ENCODE results near the gene ANXA1.

Gene ANXA1

GRCh38 chr9:73138516-73138915, 13.1 kb upstream of the ANXA1 start:
- no peak for DNase-seq

DNA sequence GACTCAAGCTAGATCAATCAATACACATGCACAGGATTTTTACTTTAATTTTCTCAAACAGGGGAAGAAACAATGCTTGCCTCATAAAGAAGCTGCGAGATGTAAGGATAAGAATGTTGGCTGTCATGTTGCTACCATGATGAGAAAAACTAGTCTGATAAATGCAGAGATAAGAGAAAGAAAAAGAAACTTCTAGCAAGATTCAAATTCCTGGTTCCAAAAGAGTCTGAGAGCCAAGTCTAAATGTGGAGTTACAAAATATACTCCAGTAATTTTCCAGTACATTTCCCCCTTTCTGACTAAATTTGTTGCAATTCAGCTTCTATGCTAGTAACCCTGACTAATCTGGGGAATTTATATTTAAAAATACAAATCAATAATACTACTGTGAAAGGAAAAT, 10.4 kb upstream of the ANXA1 start:
- no peak for DNase-seq

DNA sequence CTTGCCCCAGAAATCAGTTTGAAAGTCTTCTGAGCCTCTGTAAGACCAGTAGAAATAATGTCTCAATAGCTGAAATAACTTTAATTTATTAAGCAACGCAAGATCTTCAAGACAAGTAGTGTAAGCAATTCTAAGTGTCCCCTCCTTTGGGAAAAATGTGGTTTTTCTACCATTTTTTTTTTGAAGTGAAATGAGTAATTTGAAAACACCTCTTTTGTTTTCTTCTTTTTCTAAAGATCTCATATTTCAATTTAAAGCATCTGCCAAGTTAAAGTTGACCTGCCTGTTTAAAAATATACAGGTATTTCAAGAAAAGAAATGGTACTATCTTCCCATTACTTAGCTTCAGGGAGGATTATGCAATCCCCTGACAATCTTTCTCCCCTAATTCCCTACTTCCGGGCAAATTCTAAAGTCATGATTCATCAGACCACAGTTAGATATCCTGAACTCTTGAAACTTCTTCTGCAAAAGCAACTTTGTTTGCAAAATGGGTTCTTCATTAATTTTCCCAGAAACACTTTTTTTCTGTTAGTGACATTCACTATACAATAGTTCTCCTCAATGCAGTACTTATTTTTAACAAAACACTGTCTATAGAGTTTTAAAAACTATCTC, 7.8 kb upstream of the ANXA1 start:
- no peak for DNase-seq

- DNase-seq = no peak
These were observed 5.4 kb upstream of the ANXA1 start for GRCh38 chr9:73146111-73146815.

- no peak for DNase-seq
These were observed 3.2 kb upstream of the ANXA1 start for GRCh38 chr9:73148447-73148937.

GRCh38 chr9:73149371-73150067, 2.1 kb upstream of the ANXA1 start:
- no peak for DNase-seq

DNA sequence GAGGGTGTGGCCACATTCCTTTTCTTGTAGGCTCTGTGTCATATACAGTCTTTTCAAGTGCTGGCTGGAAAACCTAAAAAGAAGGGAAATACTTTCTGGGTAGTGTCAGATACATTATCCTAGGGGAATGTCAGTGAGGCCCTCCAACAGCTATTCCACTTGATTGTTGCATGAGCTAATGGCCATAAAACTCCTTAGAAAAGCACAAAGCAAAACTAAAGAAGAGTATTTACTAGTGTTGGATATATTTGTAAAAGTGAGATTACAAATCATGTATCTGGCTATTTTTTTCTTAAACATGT, 829 bp downstream of the ANXA1 start:
- DNase-seq = no peak

DNA sequence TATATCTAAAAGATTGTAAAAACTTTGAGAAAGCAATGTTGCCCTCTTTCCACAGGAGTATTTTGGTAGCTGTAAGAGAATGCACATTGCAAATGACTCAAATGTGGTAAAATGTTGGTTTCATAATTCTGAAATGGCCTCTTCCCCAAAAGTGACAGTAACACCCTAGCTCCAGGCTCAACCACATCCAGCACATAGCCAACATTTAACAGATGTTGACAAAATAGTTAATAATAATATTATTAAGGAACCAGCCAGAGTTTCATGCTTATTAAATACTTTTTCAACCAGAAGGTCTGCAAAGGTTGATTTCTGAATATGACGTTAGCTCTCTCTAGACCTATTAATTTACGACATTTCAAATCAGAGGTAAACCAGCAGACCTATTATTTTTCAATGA, 1.3 kb downstream of the ANXA1 start:
- no peak for DNase-seq

DNA sequence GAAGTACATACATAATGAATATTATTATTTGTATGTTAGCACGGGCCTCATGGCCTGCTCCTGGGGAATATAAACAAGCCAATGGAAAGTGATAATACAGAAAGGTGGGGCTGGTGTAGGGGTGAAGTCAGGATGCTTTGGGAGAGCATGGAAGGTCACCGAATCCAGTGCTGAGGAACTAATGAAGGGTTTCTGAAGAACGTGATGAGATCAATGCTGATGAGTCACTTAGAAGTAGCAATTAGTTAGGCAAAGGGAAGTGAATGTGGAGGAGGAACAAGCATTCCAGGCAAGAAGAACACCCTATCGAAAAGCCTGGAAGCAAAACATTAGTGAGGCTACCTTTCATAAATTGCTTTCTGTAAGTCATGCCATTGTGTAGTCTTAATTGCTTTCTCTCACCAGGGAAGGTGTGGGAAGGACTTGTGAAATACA, 2.1 kb downstream of the ANXA1 start:
- no peak for DNase-seq

DNA sequence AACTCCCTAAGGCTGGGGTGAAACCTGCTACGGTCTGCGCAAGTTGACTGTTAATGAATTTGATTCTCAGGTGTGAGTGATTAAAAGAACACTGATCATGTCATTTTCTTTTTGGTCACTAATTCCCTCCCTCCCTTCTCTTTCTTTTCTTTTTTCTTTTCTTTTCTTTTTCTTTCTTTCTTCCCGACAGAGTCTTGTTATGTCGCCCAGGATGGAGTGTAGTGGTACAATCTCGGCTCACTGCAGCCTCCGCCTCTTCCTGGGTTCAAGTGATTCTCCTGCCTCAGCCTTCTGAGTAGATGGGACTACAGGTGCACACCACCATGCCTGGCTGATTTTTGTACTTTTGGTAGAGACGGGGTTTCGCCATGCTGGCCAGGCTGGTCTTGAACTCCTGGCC, 2.6 kb downstream of the ANXA1 start:
- no peak for DNase-seq

- DNase-seq = no peak
These were observed 3.1 kb downstream of the ANXA1 start for GRCh38 chr9:73154722-73155121.

DNA sequence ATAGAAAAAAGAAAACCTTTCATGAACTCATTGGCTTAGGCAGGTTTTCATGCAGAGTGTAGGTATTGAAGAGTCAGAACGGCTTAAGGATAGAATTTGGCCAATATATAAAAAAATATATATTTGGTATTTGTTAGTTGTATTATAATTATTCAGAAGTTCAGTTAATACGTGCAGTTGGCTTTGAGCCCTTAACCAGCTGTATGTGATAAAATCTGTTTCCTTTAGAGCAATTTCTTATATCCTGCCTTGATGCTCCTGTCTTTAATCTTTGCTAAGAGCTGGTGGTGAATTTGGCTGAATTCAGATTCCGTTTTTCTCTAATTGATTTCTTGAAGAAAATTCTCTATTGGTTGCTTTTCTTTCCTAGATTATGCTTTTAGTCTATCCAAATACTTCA, 3.7 kb downstream of the ANXA1 start:
- DNase-seq = no peak

- DNase-seq = no peak
These were observed 4.6 kb downstream of the ANXA1 start for GRCh38 chr9:73155968-73156864.

DNA sequence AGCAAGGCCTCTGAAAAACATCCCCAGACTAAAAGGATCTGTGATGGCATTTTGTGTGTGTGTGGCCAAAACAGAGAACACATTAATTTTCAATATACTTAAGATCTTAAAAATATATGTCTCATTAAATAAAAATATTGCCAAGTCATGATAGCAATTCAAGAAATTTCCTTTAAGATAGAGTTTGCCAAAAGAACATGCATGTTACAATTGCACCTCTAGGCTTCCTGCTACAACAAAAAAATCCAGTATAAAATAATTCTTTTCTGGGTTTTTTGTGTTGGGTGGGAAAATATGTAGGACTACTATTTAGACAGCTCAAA, 5.2 kb downstream of the ANXA1 start:
- DNase-seq = no peak

GRCh38 chr9:73157811-73158210, 6.1 kb downstream of the ANXA1 start:
- no peak for DNase-seq

- DNase-seq = no peak
These were observed 7.1 kb downstream of the ANXA1 start for GRCh38 chr9:73158723-73159122.

DNA sequence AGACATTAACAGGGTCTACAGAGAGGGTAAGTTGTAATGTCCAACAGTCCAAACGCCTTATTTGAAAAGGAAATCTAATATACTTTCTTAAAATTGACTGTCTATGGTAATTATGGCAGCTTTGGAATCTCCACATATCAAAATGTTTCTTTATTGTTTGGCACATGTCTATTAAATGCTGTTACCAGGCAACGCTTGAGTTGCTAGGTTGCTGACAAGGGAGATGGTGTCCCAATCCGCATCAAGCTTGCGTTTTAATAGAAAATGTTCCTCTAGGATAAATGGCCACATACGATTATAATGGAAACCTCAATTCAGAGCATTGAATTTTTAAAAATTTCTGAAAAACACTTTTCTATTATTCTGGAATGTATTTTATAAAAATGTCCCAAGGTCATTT, 9.2 kb downstream of the ANXA1 start:
- no peak for DNase-seq

GRCh38 chr9:73162987-73163768, 11.5 kb downstream of the ANXA1 start:
- no peak for DNase-seq

DNA sequence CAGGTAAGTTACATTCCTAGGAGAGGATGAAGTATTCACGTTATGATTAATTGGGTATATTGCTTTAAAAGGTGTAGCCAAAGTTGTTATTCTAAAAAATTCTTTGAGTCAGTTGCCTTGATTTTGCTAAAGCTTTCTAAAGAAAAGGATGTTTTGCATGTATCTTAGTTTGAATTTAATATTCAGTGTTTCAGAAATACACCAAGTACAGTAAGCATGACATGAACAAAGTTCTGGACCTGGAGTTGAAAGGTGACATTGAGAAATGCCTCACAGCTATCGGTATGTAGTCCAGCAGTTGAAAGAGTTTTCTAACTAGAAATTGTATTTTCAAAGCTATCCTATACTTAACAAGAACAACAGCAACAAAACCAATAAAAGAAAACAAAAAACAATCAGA, 14.2 kb downstream of the ANXA1 start:
- no peak for DNase-seq

DNA sequence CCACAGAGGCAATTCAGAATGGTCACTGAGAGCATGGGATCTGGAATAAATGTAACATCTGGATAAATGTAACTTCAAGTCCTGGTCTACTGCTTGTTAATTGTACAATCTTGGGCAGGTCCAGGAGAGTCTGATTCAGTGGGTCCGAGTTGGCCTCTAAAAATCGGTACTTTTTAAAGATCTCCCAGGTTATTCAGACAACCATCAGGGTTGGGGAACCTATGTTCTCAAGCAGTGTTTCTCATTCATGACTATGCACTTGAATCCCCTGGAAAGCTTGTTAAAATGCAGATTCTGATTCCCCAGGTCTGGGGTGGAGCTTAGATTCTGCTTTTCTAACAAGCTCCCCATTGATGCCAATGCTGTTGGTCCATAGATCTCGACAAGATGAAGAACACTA, 14.8 kb downstream of the ANXA1 start:
- DNase-seq = no peak

- DNase-seq = no peak
These were observed 15.9 kb downstream of the ANXA1 start for GRCh38 chr9:73167614-73168013.

DNA sequence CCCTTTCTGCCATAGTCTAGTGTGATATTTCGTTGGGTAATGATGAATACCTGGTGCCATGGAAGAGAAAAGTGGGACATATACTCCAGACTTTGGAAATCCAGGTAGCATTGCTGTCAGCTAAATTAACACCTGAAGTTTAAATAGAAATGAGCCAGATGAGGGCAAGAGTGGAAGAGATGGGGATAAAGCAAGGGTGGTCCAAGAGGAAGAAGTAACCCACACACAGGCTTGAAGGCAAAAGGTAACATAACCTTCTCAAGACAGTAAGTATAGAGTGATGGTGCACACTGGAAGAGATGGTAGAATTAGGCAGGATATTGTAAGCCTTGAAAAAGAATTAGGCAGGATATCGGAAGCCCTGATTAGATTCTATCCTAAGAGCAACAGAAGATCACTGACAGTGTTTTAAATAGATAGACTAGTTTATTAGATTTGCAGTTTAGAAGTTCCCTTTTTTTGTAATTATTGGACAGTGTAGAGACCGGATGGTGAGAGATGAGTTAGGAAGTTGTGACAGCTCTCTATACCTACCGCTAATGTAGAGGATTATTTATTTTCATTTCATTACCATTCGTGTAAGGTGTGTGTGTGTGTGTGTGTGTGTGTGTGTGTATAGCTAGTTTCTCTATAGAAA, 16.8 kb downstream of the ANXA1 start:
- no peak for DNase-seq

Data from NK-92 treated with Interleukin-12 subunit alpha and Interleukin-12 subunit beta, amount 100 ng/mL, for 24 hours (cell line).